ENCODE measurements around the gene RALGAPB.
A peak's percentile ranks its signal among the peaks of the same experiment; 100 is the strongest.
"Not testable (repeated sequence)": the region's sequence is repeated elsewhere in the genome, so short reads cannot be mapped to it uniquely, and the experiment has no call there.

Gene RALGAPB

GRCh38 chr20:38458314-38458713 is 14.3 kb upstream of the RALGAPB start:
- no peak overlapping the region for H3K4me3 ChIP-seq (ENCODE audit: low read depth, low read length)
- TF ChIP-seq, protein P1, sequence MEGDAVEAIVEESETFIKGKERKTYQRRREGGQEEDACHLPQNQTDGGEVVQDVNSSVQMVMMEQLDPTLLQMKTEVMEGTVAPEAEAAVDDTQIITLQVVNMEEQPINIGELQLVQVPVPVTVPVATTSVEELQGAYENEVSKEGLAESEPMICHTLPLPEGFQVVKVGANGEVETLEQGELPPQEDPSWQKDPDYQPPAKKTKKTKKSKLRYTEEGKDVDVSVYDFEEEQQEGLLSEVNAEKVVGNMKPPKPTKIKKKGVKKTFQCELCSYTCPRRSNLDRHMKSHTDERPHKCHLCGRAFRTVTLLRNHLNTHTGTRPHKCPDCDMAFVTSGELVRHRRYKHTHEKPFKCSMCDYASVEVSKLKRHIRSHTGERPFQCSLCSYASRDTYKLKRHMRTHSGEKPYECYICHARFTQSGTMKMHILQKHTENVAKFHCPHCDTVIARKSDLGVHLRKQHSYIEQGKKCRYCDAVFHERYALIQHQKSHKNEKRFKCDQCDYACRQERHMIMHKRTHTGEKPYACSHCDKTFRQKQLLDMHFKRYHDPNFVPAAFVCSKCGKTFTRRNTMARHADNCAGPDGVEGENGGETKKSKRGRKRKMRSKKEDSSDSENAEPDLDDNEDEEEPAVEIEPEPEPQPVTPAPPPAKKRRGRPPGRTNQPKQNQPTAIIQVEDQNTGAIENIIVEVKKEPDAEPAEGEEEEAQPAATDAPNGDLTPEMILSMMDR (IDR thresholded peaks at IDR 0.05; ENCODE audit: insufficient read depth, low read length, missing control alignments), result no peak
- ChIA-PET CTCF (interaction anchor here (1.5 to 2.9 kb wide), 4 partner anchors 11 to 15 kb away, joined by 3 to 16 read pairs (median 10); partner anchors contain the start of gene RALGAPB), POLR2A (interaction anchor here (2.0 kb wide), 1 partner anchor 15 kb away, joined by 6 read pairs; the partner anchor contains the start of gene RALGAPB)
- DNase-seq (ENCODE audit: low read depth, low spot score), result no peak

- no peak overlapping the region for H3K4me3 ChIP-seq (ENCODE audit: low read depth, low read length)
- ChIA-PET CTCF (interaction anchor here (1.8 kb wide), 1 partner anchor 14 kb away, joined by 4 read pairs; no protein-coding TSS in a partner anchor), POLR2A (no interaction called here)
- TF ChIP-seq, protein P1 (IDR thresholded peaks at IDR 0.05; ENCODE audit: insufficient read depth, low read length, missing control alignments), result no peak
- DNase-seq (ENCODE audit: low read depth, low spot score), result peak; percentile 31
These were observed 12.5 kb upstream of the RALGAPB start for GRCh38 chr20:38460040-38460623.

- CTCF ChIA-PET, result interaction anchor here (1.8 kb wide), 1 partner anchor 14 kb away, joined by 4 read pairs; no protein-coding TSS in a partner anchor
- POLR2A ChIA-PET; DNase-seq (ENCODE audit: low read depth, low spot score); H3K4me3 ChIP-seq (ENCODE audit: low read depth, low read length): not testable (repeated sequence)
These were observed 12.0 kb upstream of the RALGAPB start for GRCh38 chr20:38460631-38461030.

DNA sequence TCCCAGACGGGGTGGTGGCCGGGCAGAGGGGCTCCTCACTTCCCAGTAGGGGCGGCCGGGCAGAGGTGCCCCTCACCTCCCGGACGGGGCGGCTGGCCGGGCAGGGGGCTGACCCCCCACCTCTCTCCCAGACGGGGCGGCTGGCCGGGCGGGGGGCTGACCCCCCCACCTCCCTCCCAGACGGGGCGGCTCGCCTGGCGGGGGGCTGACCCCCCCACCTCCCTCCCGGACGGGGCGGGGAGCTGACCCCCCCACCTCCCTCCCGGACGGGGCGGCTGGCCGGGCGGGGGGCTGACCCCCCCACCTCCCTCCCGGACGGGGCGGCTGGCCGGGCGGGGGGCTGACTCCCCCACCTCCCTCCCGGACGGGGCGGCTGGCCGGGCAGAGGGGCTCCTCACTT is 11.5 kb upstream of the RALGAPB start:
- CTCF ChIA-PET, result interaction anchor here (1.8 kb wide), 1 partner anchor 15 kb away, joined by 4 read pairs; no protein-coding TSS in a partner anchor

DNA sequence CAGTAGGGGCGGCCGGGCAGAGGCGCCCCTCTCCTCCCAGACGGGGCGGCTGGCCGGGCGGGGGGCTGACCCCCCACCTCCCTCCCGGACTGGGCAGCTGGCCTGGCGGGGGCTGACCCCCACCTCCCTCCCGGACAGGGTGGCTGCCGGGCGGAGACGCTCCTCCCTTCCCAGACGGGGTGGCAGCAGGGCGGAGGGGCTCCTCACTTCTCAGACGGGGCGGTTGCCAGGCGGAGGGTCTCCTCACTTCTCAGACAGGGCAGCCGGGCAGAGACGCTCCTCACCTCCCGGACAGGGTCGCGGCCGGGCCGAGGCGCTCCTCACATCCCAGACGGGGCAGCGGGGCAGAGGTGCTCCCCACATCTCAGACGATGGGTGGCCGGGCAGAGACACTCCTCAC is 11.1 kb upstream of the RALGAPB start:
- CTCF ChIA-PET; H3K4me3 ChIP-seq (ENCODE audit: low read depth, low read length); DNase-seq (ENCODE audit: low read depth, low spot score); POLR2A ChIA-PET: not testable (repeated sequence)

More for the DNA sequence above, 11.5 kb upstream of the RALGAPB start:
- H3K4me3 ChIP-seq (ENCODE audit: low read depth, low read length); POLR2A ChIA-PET; DNase-seq (ENCODE audit: low read depth, low spot score): not testable (repeated sequence)

DNA sequence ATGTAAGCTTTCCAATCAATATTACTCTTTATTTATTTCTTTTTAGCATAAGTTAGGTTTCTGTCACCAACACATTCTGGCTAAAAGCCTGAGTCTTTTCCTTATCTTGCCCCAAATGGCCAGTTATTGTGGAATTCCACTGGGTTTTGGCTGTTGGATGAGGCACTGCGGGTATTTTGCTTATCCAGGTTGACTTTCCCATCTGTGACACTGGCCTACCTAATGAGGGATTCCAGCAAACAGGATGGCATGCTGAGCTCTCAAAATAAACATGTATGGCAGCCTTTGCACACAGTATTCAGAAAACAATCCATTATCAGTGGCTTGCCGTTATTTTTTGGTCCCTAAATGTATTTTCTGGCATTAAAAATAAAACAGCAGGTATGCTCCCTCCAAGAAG is 6.5 kb upstream of the RALGAPB start:
- H3K4me3 ChIP-seq (ENCODE audit: low read depth, low read length), result no peak overlapping the region
- no peak for DNase-seq (ENCODE audit: low read depth, low spot score)
- CTCF ChIA-PET, result no interaction called here
- POLR2A ChIA-PET, result no interaction called here
- TF ChIP-seq, protein P1 (IDR thresholded peaks at IDR 0.05; ENCODE audit: insufficient read depth, low read length, missing control alignments), result no peak

- CTCF ChIA-PET, result no interaction called here
- no peak overlapping the region for H3K4me3 ChIP-seq (ENCODE audit: low read depth, low read length)
- DNase-seq (ENCODE audit: low read depth, low spot score), result no peak
- POLR2A ChIA-PET, result no interaction called here
- TF ChIP-seq, protein P1 (IDR thresholded peaks at IDR 0.05; ENCODE audit: insufficient read depth, low read length, missing control alignments), result no peak
These were observed 5.7 kb upstream of the RALGAPB start for GRCh38 chr20:38466983-38467382.

DNA sequence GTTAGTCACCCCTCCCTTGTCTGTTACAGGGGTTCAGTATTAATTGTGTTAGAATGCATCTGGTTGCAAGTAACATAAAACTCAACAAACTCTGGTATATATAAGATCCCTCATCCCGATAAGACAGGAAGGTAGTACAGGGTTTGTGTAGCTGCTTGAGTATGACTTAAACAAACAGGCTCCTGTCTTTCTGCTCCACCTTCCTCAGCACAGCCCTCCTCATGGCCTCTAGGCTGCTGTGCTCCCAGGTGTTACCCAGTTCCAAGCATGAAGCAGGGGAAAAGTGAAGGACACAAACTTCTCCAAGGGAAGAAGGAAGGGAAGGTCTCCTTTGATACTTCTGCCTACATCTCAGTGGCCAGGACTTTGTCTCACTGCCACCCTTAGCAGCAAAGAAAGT is 1.4 kb upstream of the RALGAPB start:
- ChIA-PET CTCF (interaction anchor here (2.1 to 6.5 kb wide), 4 partner anchors 13 to 36 kb away, joined by 15 to 47 read pairs (median 24); partner anchors contain the start of gene SNHG17), POLR2A (no interaction called here)
- H3K4me3 ChIP-seq (ENCODE audit: low read depth, low read length), result no peak overlapping the region
- TF ChIP-seq, protein P1 (IDR thresholded peaks at IDR 0.05; ENCODE audit: insufficient read depth, low read length, missing control alignments), result no peak
- no peak for DNase-seq (ENCODE audit: low read depth, low spot score)
